Gastrocnemius medialis (tissue), 4 donors: ENCODE data around the gene MARVELD1. TPM values are rescaled to one million over a fixed set of nuclear protein-coding genes. Genes with fewer than 3 reads are reported as not detected.
"Not testable (repeated sequence)": the region's sequence is repeated elsewhere in the genome, so short reads cannot be mapped to it uniquely, and the experiment has no call there.

Experiments used
- ATAC-seq, 2 donors: fragments of 150-250 bp; one replicate each; pipeline ENCODE4 v1.9.1; 2016
- DNase-seq, 2 donors: peaks; one replicate each; pipeline ENCODE4 v3.0.0-alpha.2; 2019
- H3K27ac ChIP-seq, 4 donors: fragments of 200-600 bp; sonication (generic); 1 replicate in 1 of 4; 2 replicates in 3 of 4; pipeline ENCODE4 v1.5.1; 2016 to 2018; ENCODE audit warnings: mild to moderate bottlenecking in 2 of 4, moderate library complexity in 1 of 4
- H3K27me3 ChIP-seq, 3 donors: fragments of 200-600 bp; sonication (generic) in 2 of 3; 1 replicate in 1 of 3; 2 replicates in 2 of 3; pipeline versions ENCODE4 v1.5.1 to v1.6.0; 2016 to 2019; ENCODE audit warnings: mild to moderate bottlenecking in 1 of 3, moderate library complexity in 1 of 3
- H3K36me3 ChIP-seq, 2 donors: fragments of 200-600 bp; sonication (generic) in 1 of 2; one replicate each; pipeline ENCODE4 v1.5.1; 2017 to 2018
- H3K4me1 ChIP-seq, 2 donors: fragments of 200-600 bp; sonication (generic) in 1 of 2; one replicate each; pipeline ENCODE4 v1.5.1; 2016 to 2017; ENCODE audit warnings: mild to moderate bottlenecking in 2 of 2
- H3K4me3 ChIP-seq, 4 donors: fragments of 200-600 bp; sonication (generic) in 3 of 4; 1 replicate in 1 of 4; 2 replicates in 3 of 4; pipeline ENCODE4 v1.5.1; 2016 to 2019; ENCODE audit warnings: mild to moderate bottlenecking in 2 of 4
- H3K9me3 ChIP-seq, 3 donors: fragments of 200-600 bp; sonication (generic) in 2 of 3; 1 replicate in 1 of 3; 2 replicates in 2 of 3; pipeline ENCODE4 v1.5.1; 2016 to 2019
- POLR2A ChIP-seq, 2 donors: fragments of 450-650 bp; IDR thresholded peaks; one replicate each; pipeline ENCODE4 v1.6.1; 2017; ENCODE audit warnings: antibody characterized with exemption in 2 of 2, mild to moderate bottlenecking in 2 of 2, moderate library complexity in 2 of 2
- in situ Hi-C, 4 donors: fragments of 200-750 bp; cut with MboI; loops; one replicate each; pipeline versions ENCODE4 v1.15.0 to v1.8.0; 2017; ENCODE audit warnings: low sequenced_read_pairs in 4 of 4
- intact Hi-C: fragments of 100-400 bp; cut with DNase I; formaldehyde crosslinking; loops from one replicate; pipeline ENCODE4 v1.15.1; 2023; ENCODE audit warnings: low total_unique reads
- total RNA-seq, 4 donors: library from RNA; depleted of rRNA; stranded (reverse); fragments of >200 nt; gene quantifications; one replicate each; pipeline versions ENCODE4 v1.1.0 to v1.2.3, GENCODE V29; 2016
- TF ChIP-seq, protein P1 (sequence below), 5 experiments: fragments of 450-650 bp in 3 of 5; fragments of 200-600 bp in 2 of 5; sonication (generic) in 2 of 5; IDR thresholded peaks in 4 of 5; conservative IDR thresholded peaks in 1 of 5; 1 replicate in 4 of 5; 2 replicates in 1 of 5; pipeline ENCODE4 v1.5.1; 2016 to 2019; ENCODE audit warnings: antibody characterized with exemption in 5 of 5, mild to moderate bottlenecking in 3 of 5, moderate library complexity in 3 of 5

The MARVELD1 gene
- total RNA-seq, 4 donors from 2014 or later: 3.2 to 5.1 (median 3.9) TPM

DNA sequence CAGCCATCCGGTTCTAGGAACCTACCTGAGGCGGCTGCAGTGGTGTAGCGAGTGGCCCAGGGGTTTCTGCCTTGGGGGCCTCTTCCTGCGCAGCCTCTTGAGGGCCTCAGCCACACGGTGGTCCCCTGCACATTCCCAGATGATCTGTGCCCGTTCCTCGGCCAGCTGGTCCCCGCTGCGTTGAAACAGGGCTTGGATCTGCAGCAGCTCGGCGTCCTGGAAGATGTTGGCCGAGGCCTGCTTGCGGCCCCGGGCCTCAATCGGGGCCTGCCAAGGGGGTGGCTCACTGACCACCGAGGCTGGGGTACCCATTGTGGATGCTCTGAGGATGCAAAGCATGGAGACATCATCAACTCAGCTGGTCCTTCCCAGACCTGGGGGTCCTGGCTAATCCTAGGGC is 33.9 kb upstream of the MARVELD1 start:
- Histone ChIP-seq H3K4me1 (peaks cover 10 to 11% of the 10 kb centered on the region in 2 donors), H3K9me3 (no peaks in the 10 kb centered on the region), H3K27me3 (no peaks in the 10 kb centered on the region), H3K36me3 (peaks cover 0 to 17% of the 10 kb centered on the region in 2 donors), H3K4me3 (no peak overlapping the region), H3K27ac (no peak overlapping the region)
- ATAC-seq: no peak
- intact Hi-C loops: loop anchor here (5.0 kb wide), 1 partner anchor 33 kb away; the partner anchor contains the start of gene MARVELD1
- TF ChIP-seq, protein P1, sequence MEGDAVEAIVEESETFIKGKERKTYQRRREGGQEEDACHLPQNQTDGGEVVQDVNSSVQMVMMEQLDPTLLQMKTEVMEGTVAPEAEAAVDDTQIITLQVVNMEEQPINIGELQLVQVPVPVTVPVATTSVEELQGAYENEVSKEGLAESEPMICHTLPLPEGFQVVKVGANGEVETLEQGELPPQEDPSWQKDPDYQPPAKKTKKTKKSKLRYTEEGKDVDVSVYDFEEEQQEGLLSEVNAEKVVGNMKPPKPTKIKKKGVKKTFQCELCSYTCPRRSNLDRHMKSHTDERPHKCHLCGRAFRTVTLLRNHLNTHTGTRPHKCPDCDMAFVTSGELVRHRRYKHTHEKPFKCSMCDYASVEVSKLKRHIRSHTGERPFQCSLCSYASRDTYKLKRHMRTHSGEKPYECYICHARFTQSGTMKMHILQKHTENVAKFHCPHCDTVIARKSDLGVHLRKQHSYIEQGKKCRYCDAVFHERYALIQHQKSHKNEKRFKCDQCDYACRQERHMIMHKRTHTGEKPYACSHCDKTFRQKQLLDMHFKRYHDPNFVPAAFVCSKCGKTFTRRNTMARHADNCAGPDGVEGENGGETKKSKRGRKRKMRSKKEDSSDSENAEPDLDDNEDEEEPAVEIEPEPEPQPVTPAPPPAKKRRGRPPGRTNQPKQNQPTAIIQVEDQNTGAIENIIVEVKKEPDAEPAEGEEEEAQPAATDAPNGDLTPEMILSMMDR (IDR thresholded peaks at IDR 0.05 in 4 of 5, conservative IDR thresholded peaks at IDR 0.05 in 1 of 5): no peak
- no peak for TF ChIP-seq POLR2A (IDR thresholded peaks at IDR 0.05)
- in situ Hi-C loops: loop anchor here in 3 of 4 donors (5.0 to 10.0 kb wide), 2 partner anchors 53 to 55 kb away; partner anchors contain the start of gene ZFYVE27 (in 2 of the 3)
- no peak for DNase-seq

DNA sequence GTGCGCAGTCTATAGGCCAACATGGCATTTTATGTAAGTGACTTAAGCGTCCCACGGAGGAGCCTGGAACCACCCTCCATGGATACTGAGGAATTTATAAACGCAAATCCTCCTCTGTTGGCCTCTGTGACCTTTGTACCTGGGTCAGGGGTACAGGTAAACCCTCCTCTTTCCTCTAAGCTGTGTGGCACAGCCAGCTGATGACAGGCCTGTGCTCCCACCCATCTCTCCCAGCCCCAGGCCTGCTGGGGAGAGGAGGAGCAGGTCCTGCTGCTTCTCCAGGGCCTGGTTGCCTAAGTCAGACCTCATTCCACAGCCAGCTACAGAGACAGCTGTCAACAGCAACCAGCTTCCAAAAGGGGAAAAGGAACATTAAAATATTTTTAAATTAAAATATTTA is 31.5 kb upstream of the MARVELD1 start:
- no peak for DNase-seq
- no peaks in the 10 kb centered on the region for H3K27me3 ChIP-seq
- no peak overlapping the region for H3K4me3 ChIP-seq
- H3K9me3 ChIP-seq: no peaks in the 10 kb centered on the region
- ATAC-seq: no peak
- peaks cover 23 to 31% of the 10 kb centered on the region in 2 donors for H3K4me1 ChIP-seq
- TF ChIP-seq, protein P1 (IDR thresholded peaks at IDR 0.05 in 4 of 5, conservative IDR thresholded peaks at IDR 0.05 in 1 of 5): no peak
- no peak for TF ChIP-seq POLR2A (IDR thresholded peaks at IDR 0.05)
- H3K36me3 ChIP-seq: peaks cover 0 to 5% of the 10 kb centered on the region in 2 donors
- no peak overlapping the region for H3K27ac ChIP-seq
- in situ Hi-C loops (no loop called here), intact Hi-C loops (no loop called here)

DNA sequence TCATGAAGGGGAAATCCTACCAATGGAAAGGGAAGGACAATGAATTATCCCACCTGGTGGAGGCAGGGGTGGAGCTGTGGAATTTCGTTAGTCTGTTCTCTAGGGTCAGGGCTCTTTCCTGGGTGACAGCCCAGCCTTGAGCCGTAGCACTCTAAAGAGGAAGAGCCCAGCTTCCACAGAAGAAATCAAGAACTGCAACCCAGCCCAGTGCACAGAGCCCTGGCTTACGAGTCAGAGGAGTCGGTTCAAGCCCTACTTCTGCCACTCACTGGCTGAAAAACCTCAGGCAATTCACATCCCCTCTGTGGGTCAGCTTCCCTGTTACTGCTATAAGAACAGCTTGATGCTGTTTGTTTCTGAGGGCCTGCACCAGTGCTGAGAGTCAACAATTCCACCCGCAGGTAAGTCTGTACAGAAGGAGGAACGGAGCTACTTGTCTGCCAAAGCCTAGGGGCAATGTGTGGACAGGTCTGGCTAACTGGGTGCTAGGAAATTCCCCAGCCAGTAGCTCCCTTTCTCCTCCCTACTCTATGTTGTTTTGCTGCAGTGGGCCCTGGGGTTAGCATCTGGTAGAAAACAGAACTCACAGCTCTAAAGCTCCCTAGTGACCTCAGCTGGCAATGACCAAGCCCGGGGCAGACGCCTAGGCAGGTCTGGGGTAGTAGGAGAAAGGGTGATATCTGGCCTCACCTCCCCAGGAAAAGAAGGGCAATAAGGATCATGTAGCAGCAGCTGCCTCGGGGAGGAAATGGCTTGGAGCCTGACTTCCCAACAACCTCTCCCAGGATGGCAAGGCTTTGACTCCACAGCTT is 29.8 kb upstream of the MARVELD1 start:
- DNase-seq (peak in 1 of 2 donors; percentile 56), ATAC-seq (peak in 1 of 2 donors; percentile 20)
- H3K9me3 ChIP-seq: no peaks in the 10 kb centered on the region
- in situ Hi-C loops (no loop called here), intact Hi-C loops (no loop called here)
- H3K36me3 ChIP-seq: no peaks in the 10 kb centered on the region
- H3K27ac ChIP-seq: peak overlapping the region; percentile 13 to 92 (median 52)
- no peak overlapping the region for H3K4me3 ChIP-seq
- TF ChIP-seq, protein P1 (IDR thresholded peaks at IDR 0.05 in 4 of 5, conservative IDR thresholded peaks at IDR 0.05 in 1 of 5): no peak
- no peak for TF ChIP-seq POLR2A (IDR thresholded peaks at IDR 0.05)
- peaks cover 30 to 39% of the 10 kb centered on the region in 2 donors for H3K4me1 ChIP-seq
- no peaks in the 10 kb centered on the region for H3K27me3 ChIP-seq

DNA sequence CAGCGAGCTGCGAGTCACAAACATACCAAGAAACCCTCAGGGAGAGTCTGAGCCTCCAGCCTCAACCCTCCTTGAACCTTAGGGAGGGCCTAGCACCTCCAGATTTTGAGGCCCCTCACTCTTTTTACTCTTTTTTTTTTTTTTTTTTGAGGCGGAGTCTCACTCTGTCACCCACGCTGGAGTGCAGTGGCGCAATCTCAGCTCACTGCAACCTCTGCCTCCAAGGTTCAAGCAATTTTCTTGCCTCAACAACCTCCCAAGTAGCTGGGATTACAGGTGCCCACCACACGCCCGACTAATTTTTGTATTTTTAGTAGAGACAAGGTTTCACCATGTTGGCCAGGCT is 29.2 kb upstream of the MARVELD1 start:
- H3K27ac ChIP-seq: peak overlapping the region; percentile 13 to 92 (median 52)
- ATAC-seq, intact Hi-C loops, DNase-seq, H3K9me3 ChIP-seq, H3K4me3 ChIP-seq, H3K27me3 ChIP-seq, H3K36me3 ChIP-seq, in situ Hi-C loops: not testable (repeated sequence)
- H3K4me1 ChIP-seq: peaks cover 30 to 39% of the 10 kb centered on the region in 2 donors

DNA sequence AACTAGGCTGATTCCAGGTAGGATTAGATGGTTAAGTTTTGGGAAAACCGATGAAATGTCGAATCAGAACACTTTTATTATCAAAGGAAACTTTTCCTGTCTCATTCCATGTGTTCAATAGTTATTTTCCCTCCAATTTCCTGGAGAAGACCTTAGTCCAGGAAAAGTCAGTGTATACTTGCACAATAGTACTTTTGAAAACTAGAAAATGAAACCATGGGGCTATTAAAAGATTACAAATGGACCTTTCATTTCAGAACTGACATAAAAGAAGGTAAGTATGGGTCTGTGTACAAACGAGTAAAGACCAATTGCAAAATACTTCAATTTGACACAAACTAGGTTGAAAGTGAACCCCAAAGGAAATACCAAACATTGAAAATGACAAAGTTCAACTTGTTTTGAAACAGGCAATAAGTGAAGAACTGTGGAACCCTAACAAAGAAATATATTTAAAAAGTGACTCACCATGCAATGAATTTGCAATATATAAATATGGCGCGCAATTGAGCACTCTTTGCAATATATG is 28.6 kb upstream of the MARVELD1 start:
- intact Hi-C loops (loop anchor here (5.0 kb wide), 2 partner anchors 137 to 188 kb away; partner anchors contain the start of genes MMS19 and UBTD1), in situ Hi-C loops (no loop called here)
- Histone ChIP-seq H3K27me3 (no peaks in the 10 kb centered on the region), H3K36me3 (no peaks in the 10 kb centered on the region), H3K4me1 (peaks cover 30 to 39% of the 10 kb centered on the region in 2 donors), H3K9me3 (no peaks in the 10 kb centered on the region), H3K4me3 (peak overlapping the region in 1 of 4 donors; percentile 92), H3K27ac (peak overlapping the region; percentile 2 to 92 (median 38))
- no peak for TF ChIP-seq POLR2A (IDR thresholded peaks at IDR 0.05)
- TF ChIP-seq, protein P1 (IDR thresholded peaks at IDR 0.05 in 4 of 5, conservative IDR thresholded peaks at IDR 0.05 in 1 of 5): no peak
- DNase-seq (no peak), ATAC-seq (no peak)
